ENCODE data around the gene DNHD1.

Gene DNHD1

GRCh38 chr11:6620636-6621035 lies 123.6 kb downstream of the DNHD1 start:
- H3K4me3 ChIP-seq (replicated peaks; ENCODE audit: insufficient read depth, low read length), result no peak overlapping the region
- no peaks in the 10 kb centered on the region for H3K27me3 ChIP-seq (ENCODE audit: insufficient read depth, poor library complexity, severe bottlenecking)
- H3K27ac ChIP-seq (replicated peaks), result no peak overlapping the region
- peak in 1 of 2 experiments; percentile 35 for DNase-seq (ENCODE audit: low read depth in 1 of 2, low spot score in 1 of 2)
- TF ChIP-seq REST (IDR thresholded peaks at IDR 0.05; ENCODE audit: insufficient replicate concordance, low read depth) (no peak), POLR2AphosphoS5 (IDR thresholded peaks at IDR 0.05; ENCODE audit: low read depth) (no peak), SPI1 (IDR thresholded peaks at IDR 0.05; ENCODE audit: borderline replicate concordance, low read depth) (no peak), GABPA (IDR thresholded peaks at IDR 0.05; ENCODE audit: low read depth) (no peak), CTCF (IDR thresholded peaks at IDR 0.05; ENCODE audit: insufficient read depth, low read length) (no peak)
